NOMO-1 treated with dmso at 0.1 percent for 144 hours (cell line): Measurements from ENCODE around the gene IDH3B.
"Not testable (repeated sequence)": the region's sequence is repeated elsewhere in the genome, so short reads cannot be mapped to it uniquely, and the experiment has no call there.

Source experiments
- DNase-seq: peaks from one replicate; lab custom pipeline; 2025; ENCODE audit not compliant: unreplicated experiment; lab: John Stamatoyannopoulos, UW

Gene IDH3B

DNA sequence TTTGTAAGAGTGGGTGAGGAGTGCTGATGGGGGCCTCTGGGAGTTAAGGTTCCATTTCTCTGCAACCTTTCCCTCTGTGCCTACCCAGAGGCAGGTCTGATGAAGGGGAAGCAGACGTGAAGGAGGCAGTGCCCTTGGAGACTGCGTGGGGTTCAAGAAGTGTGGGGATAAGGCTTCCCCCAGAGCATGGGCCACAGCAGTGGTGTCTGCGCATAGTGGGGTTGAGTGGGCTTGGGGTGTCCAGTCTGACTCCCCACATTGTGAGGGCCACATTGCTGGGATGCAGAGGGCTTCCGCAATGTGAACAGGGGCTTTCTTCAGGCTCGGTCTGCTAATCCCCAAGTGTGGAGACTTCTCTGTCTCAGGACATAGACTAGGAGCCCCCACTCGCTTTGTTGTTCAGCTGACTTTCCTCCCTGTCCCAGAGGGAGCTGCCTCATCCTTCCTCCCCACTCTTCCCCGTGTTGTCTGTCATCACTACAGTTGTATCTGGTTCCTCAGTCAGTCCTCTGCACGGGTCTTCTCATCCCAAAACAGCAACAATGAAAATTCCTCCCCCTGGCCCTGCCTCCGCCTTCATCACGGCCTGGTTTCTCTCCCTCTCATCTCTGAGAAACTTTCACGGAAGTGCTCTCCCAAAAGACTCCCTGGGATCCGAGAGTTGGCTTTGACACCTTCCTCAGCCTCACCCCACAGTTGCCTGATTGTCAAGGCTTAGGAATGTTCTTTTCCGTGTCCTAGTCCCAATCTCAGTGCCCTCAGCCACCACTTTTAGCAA lies 31.4 kb upstream of the IDH3B start:
- DNase-seq = no peak

DNA sequence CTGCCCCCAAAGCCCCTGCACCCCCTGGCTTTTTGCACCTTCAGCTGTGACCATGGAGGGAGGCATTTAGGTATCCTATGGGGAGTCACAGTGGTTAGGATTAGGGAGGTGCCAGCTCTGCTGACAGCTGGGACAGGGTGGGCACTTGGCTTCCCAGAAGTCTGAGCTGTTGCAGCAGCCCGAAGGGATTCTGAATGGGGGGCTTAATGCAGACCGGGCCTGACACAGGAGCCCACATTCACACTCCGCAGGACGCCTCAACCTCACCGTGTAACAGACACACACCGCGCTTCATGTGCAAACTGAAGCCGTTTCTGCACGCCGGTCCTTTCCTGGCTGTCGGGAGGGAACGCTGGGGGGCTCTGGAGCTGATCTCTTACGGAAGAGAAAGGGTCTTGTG lies 30.5 kb upstream of the IDH3B start:
- no peak for DNase-seq

DNA sequence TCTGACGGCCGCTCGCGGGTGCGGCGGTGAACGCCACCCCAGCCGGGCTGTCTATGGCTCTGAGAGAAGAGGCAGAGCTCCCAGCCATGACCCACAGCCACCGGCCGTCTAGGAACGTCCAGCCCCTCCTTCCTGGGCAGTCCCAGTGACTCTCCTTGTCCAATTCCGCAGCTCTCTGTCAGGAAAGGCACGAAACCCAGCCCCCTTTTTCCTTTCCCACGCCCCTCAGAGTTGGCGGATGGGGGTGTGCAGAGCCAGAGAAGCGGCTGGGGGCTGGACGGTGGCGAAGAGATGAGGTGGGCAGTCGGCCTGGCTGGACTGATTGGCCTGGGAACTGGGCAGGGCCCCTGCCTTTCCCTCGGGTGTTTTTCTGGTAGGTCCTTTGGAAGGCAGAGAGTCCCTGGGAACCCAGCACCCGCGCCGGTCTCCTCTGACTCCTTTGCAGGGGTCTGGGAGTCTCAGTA lies 30.0 kb upstream of the IDH3B start:
- DNase-seq = no peak

DNA sequence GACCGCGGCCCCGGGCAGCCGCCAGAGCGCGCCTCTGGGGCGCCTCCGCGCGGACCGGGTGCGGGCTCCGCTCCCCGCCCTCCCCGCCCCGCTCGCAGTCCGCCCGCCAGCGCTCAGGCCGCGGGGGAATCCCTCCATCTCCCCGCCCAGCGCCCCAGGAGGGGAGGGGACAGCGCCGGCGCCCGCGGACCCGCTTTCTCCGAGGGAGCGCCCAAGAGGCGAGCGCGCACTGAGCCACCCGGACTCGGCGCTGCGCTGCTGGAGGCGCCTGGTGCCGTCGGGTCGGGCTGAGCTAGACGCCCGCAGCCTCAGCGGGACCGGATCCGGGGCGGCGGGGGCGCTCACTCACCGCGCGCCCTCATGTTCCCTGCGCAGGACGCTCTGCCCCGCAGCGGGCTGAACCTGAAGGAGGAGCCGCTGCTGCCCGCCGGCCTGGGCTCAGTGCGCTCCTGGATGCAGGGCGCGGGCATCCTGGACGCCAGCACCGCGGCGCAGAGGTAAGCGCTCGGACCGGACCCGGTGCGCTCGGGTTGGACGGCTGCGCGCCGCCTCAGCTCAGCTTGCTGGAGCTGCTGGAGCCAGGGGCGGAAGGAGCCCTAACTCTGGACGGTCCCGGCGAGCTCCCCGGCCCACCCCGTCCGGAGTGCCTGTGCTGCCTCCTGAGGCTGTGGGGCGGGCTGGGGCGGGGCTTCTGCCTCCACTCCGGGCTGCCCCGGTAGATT lies 29.4 kb upstream of the IDH3B start:
- no peak for DNase-seq

DNA sequence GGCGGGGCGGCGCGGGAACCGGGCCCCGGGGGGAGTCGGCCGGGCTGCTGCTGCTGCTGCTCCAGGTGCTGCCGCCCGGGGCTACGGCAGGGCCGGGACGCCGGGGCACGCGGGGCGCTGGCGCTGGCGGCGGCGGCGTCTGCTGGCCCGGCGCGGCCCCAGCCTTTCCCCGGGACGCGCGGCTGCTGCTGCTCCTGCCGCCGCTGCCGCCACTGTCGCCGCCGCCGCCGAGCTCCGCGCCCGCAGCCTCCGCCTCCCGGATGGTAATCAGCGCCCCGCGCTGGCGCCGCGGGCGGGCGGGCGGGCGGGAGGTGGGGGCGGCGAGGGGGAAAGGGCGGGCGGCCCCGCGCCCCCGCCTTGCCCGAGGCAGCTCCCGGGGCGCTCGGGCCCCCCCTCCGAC lies 28.9 kb upstream of the IDH3B start:
- DNase-seq = no peak

DNA sequence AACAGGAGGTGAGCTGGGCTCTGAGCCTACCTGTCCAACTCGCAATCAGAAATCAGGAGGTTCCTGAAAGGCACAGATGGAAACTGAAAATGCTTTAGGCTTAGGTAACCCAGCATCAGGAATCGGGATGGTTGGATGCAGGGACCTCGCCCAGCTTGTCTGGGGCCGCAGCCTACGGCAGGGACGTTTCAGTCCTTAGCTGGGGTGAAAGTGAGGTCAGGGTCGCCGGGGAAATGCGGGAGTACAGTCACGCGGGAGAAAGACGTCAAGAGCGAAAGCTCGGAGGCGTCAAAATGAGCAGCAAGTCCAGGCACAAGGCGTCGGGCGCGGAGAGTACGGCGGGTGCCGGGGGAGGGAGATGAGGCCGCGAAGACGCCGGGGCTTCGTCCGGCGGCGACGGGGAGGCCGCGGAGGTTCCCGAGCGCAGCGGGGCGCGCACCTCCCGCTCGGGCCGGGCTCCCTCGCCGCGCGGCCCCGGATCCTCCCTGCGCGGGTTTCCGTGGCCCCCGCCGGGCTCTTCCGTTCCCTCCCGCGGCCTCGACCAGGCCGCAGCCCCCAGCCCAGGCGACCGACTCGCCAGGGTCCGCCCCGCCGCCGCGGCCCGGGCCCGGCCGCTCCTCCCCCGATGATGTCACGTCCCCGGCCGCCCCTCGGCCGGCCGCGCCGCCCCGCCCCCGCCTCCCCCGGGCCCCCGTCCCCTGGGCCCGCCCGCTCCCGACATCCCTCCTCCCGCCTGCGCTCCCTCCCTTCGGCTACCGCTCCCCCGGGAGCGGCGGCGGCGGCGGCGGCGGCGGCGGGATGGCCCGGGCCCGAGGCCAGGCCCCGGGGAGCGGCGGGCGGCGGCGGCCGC lies 28.2 kb upstream of the IDH3B start, which contains the start of gene EBF4:
Gene EBF4 (plus strand): TSS at position 745 of the 850 bp plus-strand sequence. CDS start 866 bp downstream, outside the sequence.
- no peak for DNase-seq

DNA sequence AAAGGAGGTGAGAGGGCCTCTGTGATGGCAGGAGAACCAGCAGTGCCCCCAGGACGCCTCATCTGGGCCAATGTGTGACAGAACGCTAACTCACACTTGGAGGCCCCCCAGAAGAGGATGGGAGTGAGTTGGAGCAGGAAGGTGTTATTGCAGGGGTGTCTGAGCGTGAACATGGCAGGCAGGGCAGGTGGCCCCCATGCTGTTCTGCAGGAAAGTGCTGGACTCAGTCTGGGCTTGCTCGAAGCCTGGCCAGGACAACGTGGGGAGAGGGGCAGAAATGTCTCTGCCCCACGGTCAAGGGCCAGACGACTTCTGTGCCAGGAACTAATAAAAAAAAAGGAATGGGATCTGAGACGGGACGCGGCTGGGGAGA lies 27.6 kb upstream of the IDH3B start:
- no peak for DNase-seq

DNA sequence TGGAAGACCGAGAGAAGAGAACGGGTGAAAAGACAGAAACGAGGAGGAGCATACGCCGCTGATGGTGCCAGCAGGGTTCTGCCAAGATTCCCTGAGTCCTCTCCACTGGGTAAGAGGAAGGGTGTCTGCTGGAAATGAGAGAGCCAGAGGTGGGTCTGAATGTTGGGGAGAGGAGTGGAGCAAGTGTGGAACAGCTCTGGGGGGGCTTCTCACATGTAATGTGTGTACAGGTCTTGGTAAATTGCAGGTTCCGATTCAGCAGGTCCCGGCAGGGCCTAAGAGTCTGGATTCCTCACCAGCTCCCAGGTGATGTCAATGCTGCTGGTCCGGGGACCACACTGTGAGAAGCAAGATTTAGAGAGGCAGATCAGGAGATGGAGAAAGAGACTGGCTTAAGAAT lies 27.1 kb upstream of the IDH3B start:
- no peak for DNase-seq

DNA sequence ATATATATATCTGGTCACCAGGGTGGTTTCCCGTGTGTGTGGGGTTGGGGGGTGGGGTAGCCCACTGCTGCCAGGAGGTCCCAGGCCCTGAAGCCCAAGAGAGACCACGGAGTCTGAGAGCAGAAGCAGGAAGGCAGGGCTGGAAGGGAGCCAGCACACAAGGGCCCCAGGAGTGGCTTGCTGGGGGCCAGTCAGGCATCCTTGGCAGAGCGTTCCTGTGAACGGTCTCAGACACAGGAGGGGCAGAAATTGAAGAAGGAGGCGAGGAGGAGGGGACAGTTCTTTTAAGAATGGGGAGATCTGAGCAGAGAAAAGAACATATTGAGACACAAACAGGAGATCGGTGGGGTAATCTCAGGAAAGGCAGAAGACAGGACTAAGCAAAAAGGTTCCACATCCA lies 26.7 kb upstream of the IDH3B start:
- no peak for DNase-seq

DNA sequence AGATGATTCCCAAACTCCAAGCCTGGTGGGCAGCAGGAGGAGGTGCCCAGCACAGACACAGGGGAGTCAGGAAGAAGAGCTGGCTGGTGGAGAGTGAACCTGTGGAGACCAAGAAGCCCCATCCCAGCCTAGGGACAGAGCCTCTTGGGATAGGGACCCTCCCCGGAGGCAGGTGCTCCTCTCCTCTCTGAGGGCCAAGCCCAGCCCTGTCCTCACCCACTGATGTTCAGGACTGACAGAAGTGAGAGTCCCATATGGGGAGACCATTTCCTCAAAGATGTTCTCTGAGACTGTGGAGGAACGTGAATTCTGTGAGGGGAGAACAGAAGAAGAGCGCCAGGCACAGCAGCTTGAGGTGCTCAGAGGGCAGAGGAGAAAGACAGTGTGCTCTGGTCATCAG lies 26.2 kb upstream of the IDH3B start:
- no peak for DNase-seq

DNA sequence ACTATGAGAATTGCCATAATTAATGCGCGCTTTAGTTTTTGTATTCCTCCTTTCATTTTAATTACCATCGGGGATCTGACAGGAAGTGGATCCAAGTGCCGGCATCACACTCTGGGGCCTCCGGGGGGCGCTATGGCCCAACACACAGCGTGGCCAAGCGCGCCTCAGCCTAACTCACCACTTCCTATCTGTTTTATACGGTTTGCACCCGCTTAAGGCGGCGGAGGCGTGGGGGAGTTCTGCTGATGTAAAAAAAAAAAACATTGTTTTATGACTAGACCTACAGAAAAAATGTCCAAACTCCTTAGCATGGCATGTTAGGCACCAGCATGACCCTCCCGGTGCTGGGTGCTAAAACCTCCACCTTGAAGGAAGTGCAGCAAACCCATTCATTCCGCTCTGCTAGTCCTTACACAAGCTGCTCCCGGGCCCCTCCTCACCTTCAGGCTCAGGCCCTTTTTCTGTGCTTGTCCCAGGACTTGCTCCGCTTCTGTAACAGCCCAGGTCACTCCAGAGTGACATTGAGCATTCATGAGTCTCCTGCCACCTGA lies 24.1 kb upstream of the IDH3B start:
- DNase-seq = peak; percentile 78

DNA sequence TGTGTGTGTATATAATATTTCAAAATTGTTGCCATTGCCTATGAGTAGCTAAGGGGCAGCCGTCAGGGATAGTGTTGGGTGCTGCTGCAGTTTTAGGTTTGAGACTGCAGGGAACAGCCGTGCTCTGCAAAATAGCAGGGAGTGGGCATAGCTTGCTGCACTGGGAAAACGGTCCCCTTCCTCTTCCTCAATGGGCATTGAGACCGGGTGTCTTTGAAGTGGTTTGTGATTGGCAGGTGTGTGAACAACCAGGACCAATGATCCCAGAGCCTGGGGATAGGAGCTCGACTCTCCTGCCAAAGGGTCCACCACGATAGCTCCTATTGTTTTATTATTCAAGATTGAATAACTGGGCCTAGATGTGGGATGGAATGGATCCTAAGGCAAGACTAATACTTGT lies 23.5 kb upstream of the IDH3B start:
- DNase-seq = no peak

DNA sequence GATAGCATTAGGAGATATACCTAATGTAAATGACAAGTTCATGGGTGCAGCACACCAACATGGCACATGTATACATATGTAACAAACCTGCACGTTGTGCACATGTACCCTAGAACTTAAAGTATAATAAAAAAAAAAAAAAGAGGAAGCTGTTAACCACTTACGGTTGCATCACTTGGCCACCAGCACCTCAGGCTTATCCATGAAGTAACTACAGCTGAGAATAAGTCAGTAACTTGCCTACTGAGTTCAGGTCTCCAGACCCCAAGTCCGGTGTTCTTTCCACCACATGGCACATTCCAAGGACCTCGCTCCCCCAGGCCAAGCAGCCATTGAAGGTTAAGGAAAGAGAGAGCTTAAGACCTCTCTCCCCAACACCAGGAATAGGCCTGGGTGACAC lies 20.8 kb upstream of the IDH3B start:
- DNase-seq = peak; percentile 48

DNA sequence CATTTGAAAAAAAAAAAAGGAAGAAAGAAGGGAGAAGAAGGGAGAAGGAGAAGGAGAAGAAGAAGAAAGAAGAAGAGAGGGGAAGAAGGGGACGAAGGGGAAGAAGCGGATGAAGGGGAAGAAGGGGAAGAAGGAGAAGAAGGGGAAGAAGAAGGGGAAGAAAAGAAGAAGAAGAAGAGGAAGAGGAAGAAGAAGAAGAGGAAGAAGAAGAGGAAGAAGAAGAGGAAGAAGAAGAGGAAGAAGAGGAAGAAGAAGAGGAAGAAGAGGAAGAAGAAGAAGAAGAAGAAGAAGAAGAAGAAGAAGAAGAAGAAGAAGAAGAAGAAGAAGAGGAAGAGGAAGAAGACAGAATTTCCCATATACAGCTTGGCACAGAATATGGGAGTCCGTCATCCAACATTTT lies 18.0 kb upstream of the IDH3B start:
- not testable (repeated sequence) for DNase-seq

DNA sequence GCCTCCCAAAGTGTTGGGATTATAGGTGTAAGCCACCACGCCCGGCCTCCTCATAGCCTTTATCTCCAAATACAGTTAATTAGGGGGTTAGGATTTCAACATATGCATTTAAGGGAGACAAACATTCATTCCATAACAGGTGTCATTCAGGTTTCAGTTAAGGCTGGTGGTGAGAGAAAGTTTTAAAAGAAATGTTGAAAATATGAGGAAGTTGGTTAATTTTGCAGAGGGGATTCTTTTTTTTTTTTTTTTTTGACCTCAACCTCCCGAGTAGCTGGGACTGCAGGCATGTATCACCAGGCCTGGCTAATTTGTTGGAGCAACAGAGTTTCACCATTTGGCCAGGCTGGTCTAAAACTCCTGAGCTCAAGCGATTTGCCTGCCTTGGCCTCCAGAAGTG lies 16.0 kb upstream of the IDH3B start:
- DNase-seq = no peak

DNA sequence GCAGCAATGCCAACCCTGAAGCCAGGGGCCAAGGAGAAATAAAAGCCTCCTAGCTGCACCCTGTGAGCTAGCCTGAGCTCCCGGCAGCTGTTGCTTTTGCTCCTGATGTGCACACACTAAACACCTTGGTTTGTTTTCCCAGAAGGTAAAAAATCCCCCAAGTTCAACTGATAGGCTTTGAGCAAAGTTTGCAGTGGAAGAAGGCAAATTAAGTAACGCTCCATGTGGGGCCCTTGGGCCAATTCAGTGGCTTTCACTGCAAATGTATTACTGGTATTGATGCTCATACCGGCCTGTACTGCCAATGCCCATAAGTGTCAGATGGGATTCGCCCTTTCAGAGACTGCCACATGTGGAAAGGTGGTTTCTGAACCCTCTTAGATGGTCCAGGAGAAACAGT lies 9.4 kb upstream of the IDH3B start:
- no peak for DNase-seq

DNA sequence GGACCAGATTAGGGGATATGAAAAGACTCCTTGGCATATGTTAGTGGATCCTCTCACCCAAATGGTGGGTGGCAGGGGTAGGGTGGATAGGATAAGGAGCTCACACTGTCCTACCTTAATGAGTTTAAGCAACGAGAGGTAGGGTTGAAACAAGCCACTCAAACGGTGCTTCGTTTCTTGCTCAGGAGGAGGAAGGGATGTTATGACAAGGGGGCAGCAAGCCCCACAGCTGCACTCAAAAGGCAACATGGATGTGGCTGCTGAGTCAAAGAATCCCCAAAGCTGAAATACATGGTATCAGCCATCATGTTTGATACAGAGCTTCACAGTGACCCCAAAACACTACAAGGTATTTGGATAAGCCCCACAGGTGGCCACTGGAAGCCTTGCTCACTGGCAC lies 8.4 kb upstream of the IDH3B start:
- DNase-seq = no peak

DNA sequence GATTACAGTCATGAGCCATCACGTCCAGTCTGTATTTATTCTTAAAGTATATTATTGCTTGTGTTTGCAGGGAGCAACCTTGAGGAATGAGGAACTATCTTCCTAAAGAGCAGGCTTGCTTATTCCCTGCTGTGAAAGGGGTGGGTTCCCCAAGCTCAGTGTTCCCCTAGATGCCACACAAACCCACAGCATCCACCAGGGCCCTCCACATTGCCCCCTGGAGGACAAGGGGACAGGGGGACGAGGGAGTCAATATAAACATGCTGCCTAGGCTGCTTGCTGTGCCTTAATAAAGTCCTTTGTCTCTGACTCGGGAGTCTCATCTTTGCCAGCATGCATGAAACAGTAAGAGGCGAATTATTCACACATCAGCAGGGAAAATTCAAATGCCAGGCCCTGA lies 8.0 kb upstream of the IDH3B start:
- DNase-seq = no peak

DNA sequence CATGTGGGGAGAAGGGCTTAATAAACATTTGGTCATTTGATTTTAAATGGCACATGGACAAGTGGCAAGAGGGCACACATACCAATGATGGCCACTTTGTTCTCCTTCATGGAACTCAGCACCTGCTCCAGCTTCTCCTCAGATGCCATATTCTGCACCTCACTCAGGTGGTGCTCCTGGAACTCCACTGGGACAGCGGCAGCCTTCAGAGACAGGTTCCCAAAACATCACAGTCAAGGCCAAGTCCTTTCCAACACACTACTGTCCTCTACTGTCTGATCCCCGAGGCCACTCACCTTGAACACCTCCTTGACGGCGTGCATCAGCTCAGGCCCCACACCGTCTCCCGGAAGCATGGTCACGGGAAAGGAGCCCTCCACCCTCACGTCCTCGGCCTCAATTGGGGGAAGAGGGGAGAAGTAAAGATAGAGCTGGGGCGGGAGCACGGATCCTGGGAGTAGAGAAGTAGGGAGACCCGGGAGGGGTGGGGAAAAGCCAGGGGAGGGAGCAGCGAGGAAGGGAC lies 591 bp downstream of the IDH3B start:
- no peak for DNase-seq

DNA sequence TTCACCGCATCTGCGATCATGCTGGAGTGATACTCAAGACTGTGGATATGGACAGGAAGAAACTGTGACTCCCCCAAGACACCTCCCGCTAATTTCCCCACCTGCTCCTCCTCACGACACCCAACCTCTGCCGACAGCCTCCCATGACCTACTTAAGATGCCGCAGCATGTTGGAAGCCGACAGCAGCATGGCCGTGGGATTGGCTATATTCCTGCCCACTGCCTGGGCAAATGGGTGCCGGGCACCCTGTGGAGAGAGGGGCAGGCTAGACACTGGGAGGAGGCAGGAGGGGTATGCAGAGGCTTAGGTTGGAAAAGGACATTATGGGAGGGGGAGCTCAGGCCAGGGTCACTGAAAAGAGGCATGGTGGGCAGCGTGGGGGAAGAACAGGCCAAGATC lies 4.5 kb downstream of the IDH3B start:
- no peak for DNase-seq
